Erythroblast (primary cell): Measurements from ENCODE around the gene KCNMA1.

Experiments
- GATA1 ChIP-seq: IDR thresholded peaks from 2 replicates; pipeline ENCODE4 v1.6.1; 2011; ENCODE audit warnings: low read depth, mild to moderate bottlenecking, control low read depth, low read length, moderate library complexity
- POLR2A ChIP-seq: IDR thresholded peaks from 2 replicates; pipeline ENCODE4 v1.6.1; 2011; ENCODE audit warnings: mild to moderate bottlenecking, low read length

DNA sequence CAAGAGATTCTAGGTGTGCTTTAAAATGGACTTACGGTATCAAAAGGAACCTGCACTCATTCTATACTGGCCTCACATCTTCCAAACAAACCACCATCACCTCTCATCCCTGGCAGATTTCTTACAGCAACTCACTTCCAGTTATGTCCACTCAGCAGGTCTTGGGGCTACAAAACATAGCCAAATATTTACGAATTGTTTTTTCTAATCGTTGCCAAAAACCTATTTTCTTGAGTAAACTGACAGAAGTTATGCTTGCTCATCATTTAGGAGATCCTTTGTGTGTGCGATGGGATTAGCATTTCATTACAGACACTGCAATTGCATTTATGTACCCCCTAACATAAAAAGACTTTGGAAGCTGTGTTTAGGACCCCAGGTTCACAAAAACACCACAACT, 2.7 kb downstream of the KCNMA1 start:
- TF ChIP-seq POLR2A = no peak
- TF ChIP-seq GATA1 = no peak
